Measurements from ENCODE around the gene FITM1.

GRCh38 chr14:24146978-24147760, 16.7 kb downstream of the FITM1 start, which contains the start of gene RNF31:
- TF ChIP-seq EZH2phosphoT487 (IDR thresholded peaks at IDR 0.05; ENCODE audit: unreplicated experiment): no peak
- TF ChIP-seq EZH2 (IDR thresholded peaks at IDR 0.05; ENCODE audit: low read depth, unreplicated experiment): no peak
